Gastroesophageal sphincter (tissue), 3 donors: ENCODE data around the gene APLP1.

Source experiments
- CTCF ChIP-seq, 4 experiments: fragments of 200-600 bp in 2 of 4; fragments of 450-650 bp in 2 of 4; sonication (generic) in 1 of 4; IDR thresholded peaks; one replicate each; pipeline ENCODE4 v1.5.1; 2017 to 2019; ENCODE audit warnings: antibody characterized with exemption in 4 of 4, mild to moderate bottlenecking in 2 of 4, moderate library complexity in 2 of 4
- POLR2A ChIP-seq, 2 donors: fragments of 450-650 bp; IDR thresholded peaks; one replicate each; pipeline ENCODE4 v1.6.1; 2017; ENCODE audit warnings: antibody characterized with exemption in 2 of 2, mild to moderate bottlenecking in 2 of 2, moderate library complexity in 1 of 2
- POLR2AphosphoS5 ChIP-seq: sonication (generic); formaldehyde crosslinking; IDR thresholded peaks from one replicate; pipeline ENCODE4 v1.6.1; 2017; ENCODE audit warnings: antibody characterized with exemption

GRCh38 chr19:35915443-35915842, 47.1 kb downstream of the APLP1 start:
- TF ChIP-seq CTCF (IDR thresholded peaks at IDR 0.05), result no peak
- no peak for TF ChIP-seq POLR2A (IDR thresholded peaks at IDR 0.05)
- no peak for TF ChIP-seq POLR2AphosphoS5
